Natural killer cell treated with Interleukin-12 subunit alpha and Interleukin-12 subunit beta and Interleukin-15 and Interleukin-18, amount 100 ng/mL, for 72 hours (primary cell): ENCODE results near the gene FDXR. TPM values are rescaled to one million over a fixed set of nuclear protein-coding genes. Genes with fewer than 3 reads are reported as not detected.

Experiments
- ATAC-seq, 2 donors: fragments of 150-1000 bp; cut with Tn5 transposase in 1 of 2; sonication (Bioruptor Pico), chemical (Tn5 transposase) in 1 of 2; 2 replicates each; pipeline ENCODE4 v1.10.0; 2021
- DNase-seq: peaks from one replicate; pipeline ENCODE4 v3.0.0; 2022; ENCODE audit warnings: low spot score
- H3K27ac Mint-ChIP-seq, 2 donors: 1 replicate in 1 of 2; 2 replicates in 1 of 2; pipeline ENCODE4 v1.8.0; 2022; ENCODE audit warnings: mixed read lengths in 2 of 2, mild to moderate bottlenecking in 1 of 2, moderate library complexity in 1 of 2
- H3K27me3 Mint-ChIP-seq, 2 donors: 1 replicate in 1 of 2; 2 replicates in 1 of 2; pipeline ENCODE4 v1.8.0; 2022; ENCODE audit warnings: mixed read lengths in 2 of 2
- H3K36me3 Mint-ChIP-seq: one replicate; pipeline ENCODE4 v1.8.0; 2022; ENCODE audit warnings: mixed read lengths
- H3K4me1 Mint-ChIP-seq, 2 donors: 1 replicate in 1 of 2; 2 replicates in 1 of 2; pipeline ENCODE4 v1.8.0; 2022; ENCODE audit warnings: low read depth in 2 of 2, mixed read lengths in 2 of 2, mild to moderate bottlenecking in 1 of 2
- H3K4me3 Mint-ChIP-seq: one replicate; pipeline ENCODE4 v1.8.0; 2022; ENCODE audit warnings: mixed read lengths
- H3K9me3 Mint-ChIP-seq: 2 replicates; pipeline ENCODE4 v1.8.0; 2022; ENCODE audit warnings: mixed read lengths
- total RNA-seq, 2 donors: library from RNA; stranded (reverse); gene quantifications; one replicate each; pipeline ENCODE4 v1.2.3, GENCODE V29; 2022

FDXR gene
- total RNA-seq, 2 donors from 2014 or later = 9.8 to 16.7 TPM

DNA sequence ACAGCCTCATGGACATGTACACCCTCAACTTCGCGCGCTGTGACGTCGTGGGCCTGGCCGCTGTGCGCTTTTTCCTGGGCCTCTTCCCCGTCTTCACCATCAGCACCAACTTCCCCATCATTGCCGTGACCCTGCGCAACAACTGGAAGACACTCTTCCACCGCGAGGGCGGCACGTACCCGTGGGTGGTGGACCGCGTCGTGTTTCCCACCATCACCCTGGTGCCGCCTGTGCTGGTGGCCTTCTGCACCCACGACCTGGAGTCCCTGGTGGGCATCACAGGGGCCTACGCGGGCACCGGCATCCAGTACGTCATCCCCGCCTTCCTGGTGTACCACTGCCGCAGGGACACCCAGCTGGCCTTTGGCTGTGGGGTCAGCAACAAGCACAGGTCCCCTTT, 36.6 kb downstream of the FDXR start:
- Mint-ChIP-seq H3K4me3 (no peak overlapping the region), H3K27me3 (no peaks in the 10 kb centered on the region), H3K27ac (no peak overlapping the region), H3K36me3 (no peaks in the 10 kb centered on the region), H3K4me1 (peaks cover 9 to 12% of the 10 kb centered on the region in 2 donors), H3K9me3 (no peaks in the 10 kb centered on the region)
- DNase-seq = no peak
- no peak for ATAC-seq

DNA sequence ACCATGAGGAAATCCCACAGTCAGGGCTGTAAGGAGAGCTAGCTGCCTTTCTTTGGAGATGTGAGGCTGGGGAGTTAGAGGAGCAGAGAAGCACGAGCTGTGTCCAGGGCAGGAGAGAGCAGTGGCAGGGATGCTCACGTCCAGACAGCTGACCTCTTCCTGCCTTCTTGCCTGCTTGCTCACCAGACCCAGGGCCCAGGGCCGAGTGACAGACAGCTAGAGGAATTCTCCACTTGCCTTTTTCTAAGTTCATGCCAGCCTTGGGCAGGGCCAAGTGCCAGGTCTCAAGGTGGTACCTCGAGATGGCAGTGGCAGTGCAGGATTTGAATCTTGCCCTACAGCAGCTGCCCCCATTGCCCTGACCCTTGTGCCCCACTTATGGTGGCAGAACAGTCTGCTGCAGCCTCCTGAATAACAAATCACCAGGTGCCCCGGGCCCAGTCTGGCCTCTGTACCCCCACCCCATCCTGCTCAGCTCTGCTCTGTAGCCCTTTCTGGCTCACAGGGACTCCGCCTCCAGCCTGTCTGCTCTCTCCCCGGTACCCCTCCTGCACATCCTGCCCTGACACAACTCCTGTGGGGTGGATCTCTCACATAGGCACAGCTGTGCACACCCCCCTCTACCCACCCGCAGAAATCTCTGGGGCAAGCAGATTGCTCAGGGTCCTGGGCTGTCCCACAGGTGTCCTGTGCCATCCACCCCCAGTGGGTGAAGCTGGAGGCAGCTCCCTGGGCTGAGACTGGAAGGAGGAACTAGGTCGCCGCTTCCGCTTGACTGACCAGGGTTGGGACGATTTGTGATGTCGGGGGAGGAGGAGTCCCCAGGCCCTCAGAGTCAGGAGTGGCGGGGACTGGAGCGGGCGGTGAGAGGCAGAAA, 39.1 kb downstream of the FDXR start:
- H3K36me3 Mint-ChIP-seq = no peaks in the 10 kb centered on the region
- no peaks in the 10 kb centered on the region for H3K27me3 Mint-ChIP-seq
- no peak overlapping the region for H3K4me3 Mint-ChIP-seq
- peaks cover 0 to 4% of the 10 kb centered on the region in 2 donors for H3K4me1 Mint-ChIP-seq
- DNase-seq = no peak
- H3K27ac Mint-ChIP-seq = peak overlapping the region in 1 of 2 donors; percentile 16
- no peak for ATAC-seq
- no peaks in the 10 kb centered on the region for H3K9me3 Mint-ChIP-seq

DNA sequence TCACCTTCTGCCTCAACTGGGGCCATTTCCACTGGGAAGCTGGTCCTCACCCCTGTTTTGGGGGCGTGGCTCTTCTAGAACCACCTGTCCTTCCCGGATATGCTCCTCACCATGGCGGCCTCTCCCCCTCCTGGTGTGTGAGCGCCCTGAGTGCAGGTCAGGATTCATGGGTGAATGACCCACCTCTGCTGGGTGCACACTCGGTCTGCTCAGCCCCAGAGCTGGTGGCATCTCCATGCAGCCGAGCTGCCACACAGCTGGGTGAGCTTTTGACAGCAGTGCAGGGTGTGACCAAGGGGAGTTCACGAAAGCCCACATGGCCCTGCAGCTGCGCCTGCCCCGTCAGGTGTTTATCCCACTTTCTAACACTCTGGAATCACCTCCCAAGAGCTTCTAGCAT, 40.4 kb downstream of the FDXR start:
- Mint-ChIP-seq H3K27ac (no peak overlapping the region), H3K36me3 (no peaks in the 10 kb centered on the region), H3K4me3 (no peak overlapping the region), H3K9me3 (no peaks in the 10 kb centered on the region), H3K27me3 (no peaks in the 10 kb centered on the region), H3K4me1 (no peaks in the 10 kb centered on the region)
- DNase-seq (no peak), ATAC-seq (no peak)

DNA sequence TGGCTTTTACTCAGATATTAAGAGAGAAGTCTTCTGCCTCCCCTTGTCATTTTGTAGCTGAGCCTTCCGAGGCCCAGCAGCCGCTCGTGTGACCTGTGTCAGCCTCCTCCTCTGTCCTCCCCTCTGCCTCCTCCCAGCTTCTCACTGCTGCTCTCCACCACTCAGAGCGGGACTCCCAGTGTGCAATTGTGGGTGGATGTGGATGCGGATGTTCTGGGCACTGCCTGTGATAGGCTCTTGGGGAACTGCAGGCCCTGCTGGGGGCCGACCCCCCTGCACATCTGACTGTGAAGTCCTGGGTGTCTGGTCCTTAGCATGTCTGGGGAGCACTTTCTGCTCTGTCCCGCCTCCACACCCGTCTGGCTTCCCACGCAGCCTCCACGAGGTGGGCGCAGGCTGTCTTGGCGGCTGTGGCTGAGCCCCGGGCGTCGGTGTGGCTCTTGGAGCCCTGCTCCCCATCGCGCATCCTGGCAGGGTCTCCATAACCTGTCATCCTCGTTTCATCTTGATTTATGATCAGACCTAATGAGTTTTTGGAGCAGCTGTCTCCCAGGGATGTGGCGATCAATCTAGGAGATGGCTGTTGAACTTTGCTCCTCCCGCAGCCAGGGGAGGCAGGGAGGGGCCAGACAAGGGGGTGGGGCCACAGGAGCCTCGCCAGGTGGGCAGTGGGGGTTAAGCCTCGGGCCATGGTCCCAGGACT, 41.2 kb downstream of the FDXR start:
- Mint-ChIP-seq H3K4me1 (no peaks in the 10 kb centered on the region), H3K27ac (no peak overlapping the region), H3K27me3 (no peaks in the 10 kb centered on the region), H3K9me3 (no peaks in the 10 kb centered on the region), H3K36me3 (no peaks in the 10 kb centered on the region), H3K4me3 (no peak overlapping the region)
- ATAC-seq = no peak
- no peak for DNase-seq

DNA sequence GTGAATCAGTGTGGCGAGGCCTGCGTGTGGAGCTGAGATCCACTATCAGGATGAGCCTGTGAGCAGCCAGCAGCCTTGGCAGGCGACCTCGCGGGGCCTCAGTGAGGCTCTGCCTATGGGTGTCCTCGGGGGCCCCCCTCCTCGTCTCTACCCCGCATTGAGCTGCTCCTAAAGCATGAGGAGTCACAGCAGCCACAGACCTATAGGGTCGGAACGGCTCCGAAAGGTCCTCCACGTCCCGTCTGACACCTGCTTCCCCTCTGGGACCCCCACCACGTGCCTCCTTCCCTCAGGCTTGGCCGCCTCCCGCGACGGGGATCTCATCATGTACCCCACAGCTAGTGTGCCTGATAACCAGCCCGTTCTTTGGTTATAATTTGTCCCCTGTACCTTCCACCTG, 41.9 kb downstream of the FDXR start:
- H3K36me3 Mint-ChIP-seq = no peaks in the 10 kb centered on the region
- no peaks in the 10 kb centered on the region for H3K27me3 Mint-ChIP-seq
- no peak for ATAC-seq
- H3K9me3 Mint-ChIP-seq = no peaks in the 10 kb centered on the region
- no peaks in the 10 kb centered on the region for H3K4me1 Mint-ChIP-seq
- H3K4me3 Mint-ChIP-seq = no peak overlapping the region
- H3K27ac Mint-ChIP-seq = no peak overlapping the region
- no peak for DNase-seq

DNA sequence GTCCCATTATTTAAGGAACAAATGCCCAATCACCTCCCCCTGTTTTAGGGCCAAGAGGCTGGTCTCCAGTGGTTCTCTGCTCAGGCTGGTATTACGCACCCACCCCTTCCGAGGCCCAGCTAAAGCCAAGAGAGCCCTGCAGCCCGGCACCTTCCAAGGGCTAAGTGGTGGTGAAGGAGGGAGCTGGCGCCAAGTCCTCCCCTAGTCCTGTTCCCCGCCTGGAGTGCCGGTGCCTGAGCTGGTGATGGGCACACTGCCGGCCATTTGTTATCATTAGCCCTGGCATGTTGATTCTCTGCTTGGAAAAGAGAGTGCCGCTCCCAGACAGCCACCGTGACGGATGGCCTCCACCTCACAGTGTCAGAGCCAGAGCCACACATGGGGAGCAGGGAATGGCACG, 45.0 kb downstream of the FDXR start:
- H3K4me1 Mint-ChIP-seq = no peaks in the 10 kb centered on the region
- no peaks in the 10 kb centered on the region for H3K36me3 Mint-ChIP-seq
- no peak overlapping the region for H3K4me3 Mint-ChIP-seq
- no peak for DNase-seq
- H3K9me3 Mint-ChIP-seq = no peaks in the 10 kb centered on the region
- H3K27me3 Mint-ChIP-seq = no peaks in the 10 kb centered on the region
- ATAC-seq = no peak
- H3K27ac Mint-ChIP-seq = no peak overlapping the region

DNA sequence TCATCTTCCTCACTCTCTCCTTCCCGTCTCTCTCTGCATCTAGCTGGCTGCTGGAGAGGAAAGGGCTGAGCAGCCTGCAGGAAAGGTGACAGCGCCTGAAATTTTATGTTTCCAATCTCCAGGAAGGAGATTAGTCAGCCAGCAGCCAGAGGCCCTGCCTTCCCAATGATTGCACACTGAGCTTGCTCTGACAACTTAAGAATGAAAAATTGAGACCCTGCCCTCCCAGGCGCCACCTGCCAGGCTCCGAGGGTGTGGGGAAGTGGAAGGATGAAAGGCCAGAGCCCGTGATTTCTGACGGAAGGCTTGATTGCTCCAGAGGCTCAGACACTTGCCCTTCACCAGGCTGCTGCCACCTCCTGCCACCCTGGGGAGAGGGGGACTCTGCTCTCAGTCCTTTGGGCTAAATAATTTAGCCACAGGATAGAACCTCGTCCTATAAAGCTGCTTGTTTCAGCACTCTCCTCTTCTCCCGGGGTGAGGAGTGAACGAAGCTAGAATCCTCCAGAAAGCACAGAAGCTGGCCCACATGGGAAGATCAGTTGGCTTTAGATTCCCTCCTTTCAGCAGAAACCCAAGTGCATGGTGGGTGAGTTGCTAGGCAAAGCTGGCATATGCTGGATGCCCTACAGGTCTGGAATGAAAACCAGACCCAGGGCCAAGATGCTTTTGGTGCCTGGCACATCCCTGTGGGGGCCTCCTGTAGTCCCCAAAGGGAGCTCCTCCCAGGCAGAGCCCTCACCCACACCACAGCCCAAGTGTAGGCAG, 46.7 kb downstream of the FDXR start:
- DNase-seq (no peak), ATAC-seq (no peak)
- Mint-ChIP-seq H3K27me3 (no peaks in the 10 kb centered on the region), H3K27ac (no peak overlapping the region), H3K4me1 (no peaks in the 10 kb centered on the region), H3K36me3 (no peaks in the 10 kb centered on the region), H3K9me3 (no peaks in the 10 kb centered on the region), H3K4me3 (no peak overlapping the region)

DNA sequence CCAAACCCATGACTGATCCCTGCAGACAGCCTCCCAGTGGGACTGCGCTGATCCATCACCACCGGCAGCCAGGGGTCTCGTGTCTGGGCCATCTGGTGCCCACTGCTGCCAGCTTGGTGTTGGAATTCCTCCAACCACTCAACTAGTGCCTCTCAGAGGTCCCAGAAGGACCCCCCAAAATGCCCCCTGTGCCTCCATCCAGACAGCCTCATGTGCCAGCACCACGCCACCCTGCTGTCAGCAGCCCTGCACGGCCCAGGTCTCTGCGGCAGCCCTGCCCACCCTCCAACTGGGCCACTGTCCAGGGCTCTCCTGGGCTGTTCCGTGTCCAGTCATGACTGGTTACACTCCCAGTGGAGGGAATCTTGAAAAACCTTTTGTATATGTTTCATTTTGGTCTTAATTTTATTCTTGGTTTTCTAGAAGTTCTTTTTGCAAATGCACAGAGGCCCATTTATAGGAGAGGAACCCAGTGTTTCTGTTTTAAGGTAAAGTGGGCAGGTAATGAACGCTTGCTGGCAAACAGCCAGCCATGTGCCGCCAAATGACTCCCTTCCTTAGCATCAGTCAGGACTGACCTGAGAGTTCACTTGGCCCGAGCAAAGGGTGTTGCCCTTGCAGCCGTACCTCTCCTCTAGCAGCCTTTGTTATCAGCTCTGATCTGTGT, 47.7 kb downstream of the FDXR start:
- Mint-ChIP-seq H3K4me1 (no peaks in the 10 kb centered on the region), H3K27me3 (no peaks in the 10 kb centered on the region), H3K27ac (no peak overlapping the region), H3K4me3 (no peak overlapping the region), H3K36me3 (no peaks in the 10 kb centered on the region), H3K9me3 (no peaks in the 10 kb centered on the region)
- DNase-seq (no peak), ATAC-seq (no peak)

DNA sequence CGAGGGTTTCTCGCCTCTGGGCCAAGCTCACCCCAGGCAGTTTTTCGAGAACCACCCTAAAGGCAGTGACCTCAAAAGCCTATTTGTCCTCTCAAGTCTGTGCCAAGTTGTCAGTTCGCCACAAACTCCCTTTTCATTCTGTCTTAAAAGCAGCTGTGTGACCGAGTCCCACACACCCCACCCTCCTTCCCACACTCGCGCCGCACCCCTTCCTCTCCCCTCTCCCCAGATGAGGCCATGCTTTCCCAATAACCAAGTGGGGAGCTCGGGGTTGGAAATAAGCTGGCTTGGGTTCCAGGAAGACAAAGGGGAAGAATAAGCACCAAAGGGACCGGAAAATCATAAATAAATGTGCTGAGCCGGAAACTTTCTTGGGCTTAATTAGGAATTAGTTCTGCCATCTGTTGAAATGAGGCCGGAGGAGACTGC, 49.8 kb downstream of the FDXR start:
- DNase-seq = no peak
- ATAC-seq = no peak
- Mint-ChIP-seq H3K36me3 (no peaks in the 10 kb centered on the region), H3K9me3 (no peaks in the 10 kb centered on the region), H3K4me3 (no peak overlapping the region), H3K27me3 (no peaks in the 10 kb centered on the region), H3K4me1 (no peaks in the 10 kb centered on the region), H3K27ac (no peak overlapping the region)

DNA sequence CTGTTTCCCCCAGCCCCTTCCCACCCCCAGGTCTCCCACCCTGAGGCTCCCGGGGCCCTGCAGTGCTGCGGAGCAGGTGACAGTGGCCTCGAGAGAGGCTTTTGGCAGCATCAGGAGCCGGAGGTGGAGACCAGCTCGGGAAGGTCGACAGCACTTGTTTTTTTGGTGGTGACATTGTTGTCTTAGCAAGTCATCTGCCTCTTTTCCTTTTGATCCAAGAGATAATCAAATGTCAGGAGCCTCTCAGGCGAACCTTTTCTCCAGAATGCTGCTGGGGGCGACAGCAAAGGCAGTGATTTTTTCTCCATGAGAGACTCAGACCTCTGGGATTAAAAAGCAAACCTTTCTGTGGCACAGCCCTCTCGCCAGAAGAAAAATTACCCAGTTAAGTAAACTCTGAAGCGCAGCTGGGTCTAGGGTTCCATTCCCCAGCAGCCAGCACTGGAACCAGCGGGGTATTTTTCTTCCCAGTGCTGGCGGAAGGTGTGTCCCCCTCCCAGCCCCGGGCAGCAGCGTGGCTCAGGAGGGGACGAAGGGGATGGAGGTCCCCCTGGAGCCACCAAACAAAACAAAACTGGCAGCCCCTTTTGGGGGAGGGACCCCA, 50.4 kb downstream of the FDXR start:
- Mint-ChIP-seq H3K27me3 (no peaks in the 10 kb centered on the region), H3K4me1 (no peaks in the 10 kb centered on the region), H3K9me3 (no peaks in the 10 kb centered on the region), H3K36me3 (no peaks in the 10 kb centered on the region), H3K27ac (no peak overlapping the region), H3K4me3 (no peak overlapping the region)
- ATAC-seq (no peak), DNase-seq (no peak)

DNA sequence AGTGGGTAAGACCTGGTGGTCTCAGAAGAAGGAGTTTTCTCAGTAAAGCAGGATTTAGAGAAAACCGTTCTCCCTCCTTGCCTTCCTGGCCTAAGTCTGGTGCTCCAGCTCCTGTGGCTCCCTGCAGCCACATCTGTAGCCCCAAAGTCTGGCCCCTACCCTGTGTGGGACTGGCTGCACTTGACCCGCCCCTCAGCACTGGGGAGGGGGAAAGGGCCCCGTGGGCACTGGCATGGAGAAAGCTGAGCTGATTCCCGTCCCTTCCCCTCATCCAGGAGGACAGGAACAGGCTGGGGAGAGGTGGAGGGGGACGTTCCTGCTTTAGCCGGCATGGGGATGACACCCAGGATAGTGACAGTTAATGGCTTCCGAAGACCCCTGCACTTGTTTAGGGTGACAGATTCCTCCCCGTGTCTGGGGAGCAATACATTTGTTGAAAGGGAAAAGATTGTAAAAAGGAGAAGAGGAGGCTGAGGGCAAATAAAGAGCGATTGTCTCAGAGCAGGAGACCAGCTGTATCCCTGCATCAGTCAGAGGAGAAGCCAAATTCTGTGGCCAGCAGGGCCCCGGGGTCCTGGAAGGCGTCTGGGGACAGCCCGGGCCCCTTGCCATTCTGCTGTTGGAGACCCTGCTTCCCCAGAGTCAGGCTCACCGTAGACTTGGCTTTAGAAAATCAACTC, 51.0 kb downstream of the FDXR start:
- Mint-ChIP-seq H3K27ac (no peak overlapping the region), H3K27me3 (no peaks in the 10 kb centered on the region), H3K4me3 (no peak overlapping the region), H3K4me1 (no peaks in the 10 kb centered on the region), H3K36me3 (no peaks in the 10 kb centered on the region), H3K9me3 (no peaks in the 10 kb centered on the region)
- ATAC-seq = no peak
- DNase-seq = no peak

DNA sequence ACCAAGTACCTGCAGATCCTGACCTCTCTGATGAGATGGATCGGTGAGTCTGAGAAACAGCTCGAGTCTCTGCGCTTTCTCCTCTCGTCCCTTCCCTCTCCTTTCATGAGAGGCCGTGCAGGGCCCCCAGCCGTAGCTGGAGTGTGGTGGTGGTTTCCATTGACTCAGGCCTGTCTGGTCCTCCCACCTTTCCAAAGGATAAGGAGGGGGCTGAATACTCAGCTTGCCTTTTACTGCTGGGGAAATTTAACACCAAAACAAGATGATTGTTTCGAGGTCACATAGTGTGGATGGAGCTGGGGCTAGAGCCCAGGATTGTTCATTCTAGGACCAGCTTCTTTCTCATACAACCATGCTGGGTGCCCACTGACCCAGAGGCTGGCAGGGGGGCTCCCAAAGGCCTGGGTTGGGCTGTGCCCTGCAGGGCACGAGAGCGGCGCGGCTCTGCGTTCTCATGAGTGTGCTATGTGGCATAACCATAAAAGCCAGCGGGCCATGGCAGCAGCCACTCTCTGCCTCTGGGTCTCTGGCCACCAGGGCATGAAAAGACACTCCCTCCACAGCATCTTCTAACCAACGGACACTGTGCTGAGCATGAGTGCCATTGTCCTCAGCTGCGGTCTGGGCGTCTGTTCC, 52.9 kb downstream of the FDXR start:
- H3K4me3 Mint-ChIP-seq = no peak overlapping the region
- no peak for ATAC-seq

More for the DNA sequence above, 52.9 kb downstream of the FDXR start:
- H3K27ac Mint-ChIP-seq = no peak overlapping the region
- peaks cover 0 to 3% of the 10 kb centered on the region in 2 donors for H3K4me1 Mint-ChIP-seq
- DNase-seq = no peak
- H3K9me3 Mint-ChIP-seq = no peaks in the 10 kb centered on the region
- no peaks in the 10 kb centered on the region for H3K27me3 Mint-ChIP-seq
- no peaks in the 10 kb centered on the region for H3K36me3 Mint-ChIP-seq
